BE2C (cell line): ENCODE data around the gene SIAH1.
"Not testable (repeated sequence)": the region's sequence is repeated elsewhere in the genome, so short reads cannot be mapped to it uniquely, and the experiment has no call there.

ENCODE experiments used
- DNase-seq: peaks from one replicate; pipeline ENCODE4 v3.0.0-alpha.2; 2020
- H3K27me3 ChIP-seq: fragments of 250-450 bp; sonication (Bioruptor Pico); 2 replicates; pipeline ENCODE4 v1.5.1; 2020; ENCODE audit warnings: mild to moderate bottlenecking
- H3K36me3 ChIP-seq: fragments of 250-450 bp; sonication (Bioruptor Pico); 2 replicates; pipeline ENCODE4 v1.5.1; 2020; ENCODE audit warnings: mild to moderate bottlenecking
- H3K4me1 ChIP-seq: fragments of 250-450 bp; sonication (Bioruptor Pico); 2 replicates; pipeline ENCODE4 v1.5.1; 2020
- H3K4me3 ChIP-seq: 2 replicates; pipeline ENCODE4 v1.5.1; 2011; ENCODE audit warnings: low read depth, low read length
- H3K9me3 ChIP-seq: fragments of 250-450 bp; sonication (Bioruptor Pico); 2 replicates; pipeline ENCODE4 v1.5.1; 2020
- TF ChIP-seq, protein P1 (sequence below): IDR thresholded peaks from 2 replicates; pipeline ENCODE4 v1.5.1; 2012; ENCODE audit warnings: mild to moderate bottlenecking, low read depth, low read length

Gene SIAH1

GRCh38 chr16:48356633-48357376 lies 28.4 kb downstream of the SIAH1 start:
- TF ChIP-seq, protein P1, sequence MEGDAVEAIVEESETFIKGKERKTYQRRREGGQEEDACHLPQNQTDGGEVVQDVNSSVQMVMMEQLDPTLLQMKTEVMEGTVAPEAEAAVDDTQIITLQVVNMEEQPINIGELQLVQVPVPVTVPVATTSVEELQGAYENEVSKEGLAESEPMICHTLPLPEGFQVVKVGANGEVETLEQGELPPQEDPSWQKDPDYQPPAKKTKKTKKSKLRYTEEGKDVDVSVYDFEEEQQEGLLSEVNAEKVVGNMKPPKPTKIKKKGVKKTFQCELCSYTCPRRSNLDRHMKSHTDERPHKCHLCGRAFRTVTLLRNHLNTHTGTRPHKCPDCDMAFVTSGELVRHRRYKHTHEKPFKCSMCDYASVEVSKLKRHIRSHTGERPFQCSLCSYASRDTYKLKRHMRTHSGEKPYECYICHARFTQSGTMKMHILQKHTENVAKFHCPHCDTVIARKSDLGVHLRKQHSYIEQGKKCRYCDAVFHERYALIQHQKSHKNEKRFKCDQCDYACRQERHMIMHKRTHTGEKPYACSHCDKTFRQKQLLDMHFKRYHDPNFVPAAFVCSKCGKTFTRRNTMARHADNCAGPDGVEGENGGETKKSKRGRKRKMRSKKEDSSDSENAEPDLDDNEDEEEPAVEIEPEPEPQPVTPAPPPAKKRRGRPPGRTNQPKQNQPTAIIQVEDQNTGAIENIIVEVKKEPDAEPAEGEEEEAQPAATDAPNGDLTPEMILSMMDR: no peak

GRCh38 chr16:48354877-48355855 lies 30.0 kb downstream of the SIAH1 start:
- no peaks in the 10 kb centered on the region for H3K9me3 ChIP-seq
- H3K4me3 ChIP-seq: no peak overlapping the region
- no peak for DNase-seq
- peaks cover 56% of the 10 kb centered on the region for H3K36me3 ChIP-seq
- no peaks in the 10 kb centered on the region for H3K4me1 ChIP-seq
- TF ChIP-seq, protein P1: no peak
- H3K27me3 ChIP-seq: no peaks in the 10 kb centered on the region

More at GRCh38 chr16:48356633-48357376, 28.4 kb downstream of the SIAH1 start:
- DNase-seq: no peak
- no peak overlapping the region for H3K4me3 ChIP-seq
- H3K9me3 ChIP-seq: no peaks in the 10 kb centered on the region
- no peaks in the 10 kb centered on the region for H3K27me3 ChIP-seq
- peaks cover 41% of the 10 kb centered on the region for H3K36me3 ChIP-seq
- no peaks in the 10 kb centered on the region for H3K4me1 ChIP-seq

DNA sequence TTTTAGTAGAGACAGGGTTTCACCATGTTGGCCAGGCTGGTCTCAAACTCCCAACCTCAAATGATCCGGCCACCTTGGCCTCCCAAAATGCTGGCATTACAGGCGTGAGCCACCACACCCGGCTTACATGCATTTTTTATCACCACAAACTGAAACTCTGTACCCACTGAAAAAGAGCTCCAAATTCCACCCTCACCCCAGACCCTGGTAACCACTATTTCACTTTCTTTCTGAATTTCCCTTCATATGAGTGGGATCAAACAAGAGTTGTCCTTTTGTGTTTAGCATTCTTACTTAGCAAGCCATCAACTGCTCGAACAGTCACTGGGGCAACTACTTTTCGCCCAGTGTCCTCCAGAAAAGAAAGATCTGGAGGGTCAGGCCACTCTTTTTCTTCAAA lies 30.8 kb downstream of the SIAH1 start:
- not testable (repeated sequence) for H3K4me3 ChIP-seq, H3K4me1 ChIP-seq, H3K27me3 ChIP-seq, DNase-seq, H3K9me3 ChIP-seq
- H3K36me3 ChIP-seq: peaks cover 61% of the 10 kb centered on the region

- TF ChIP-seq, protein P1: peak; percentile 99
- no peaks in the 10 kb centered on the region for H3K4me1 ChIP-seq
- no peaks in the 10 kb centered on the region for H3K9me3 ChIP-seq
- no peaks in the 10 kb centered on the region for H3K27me3 ChIP-seq
- peaks cover 59% of the 10 kb centered on the region for H3K36me3 ChIP-seq
- no peak overlapping the region for H3K4me3 ChIP-seq
- peak; percentile 70 for DNase-seq
Measured at GRCh38 chr16:48353565-48354163, 31.5 kb downstream of the SIAH1 start.

DNA sequence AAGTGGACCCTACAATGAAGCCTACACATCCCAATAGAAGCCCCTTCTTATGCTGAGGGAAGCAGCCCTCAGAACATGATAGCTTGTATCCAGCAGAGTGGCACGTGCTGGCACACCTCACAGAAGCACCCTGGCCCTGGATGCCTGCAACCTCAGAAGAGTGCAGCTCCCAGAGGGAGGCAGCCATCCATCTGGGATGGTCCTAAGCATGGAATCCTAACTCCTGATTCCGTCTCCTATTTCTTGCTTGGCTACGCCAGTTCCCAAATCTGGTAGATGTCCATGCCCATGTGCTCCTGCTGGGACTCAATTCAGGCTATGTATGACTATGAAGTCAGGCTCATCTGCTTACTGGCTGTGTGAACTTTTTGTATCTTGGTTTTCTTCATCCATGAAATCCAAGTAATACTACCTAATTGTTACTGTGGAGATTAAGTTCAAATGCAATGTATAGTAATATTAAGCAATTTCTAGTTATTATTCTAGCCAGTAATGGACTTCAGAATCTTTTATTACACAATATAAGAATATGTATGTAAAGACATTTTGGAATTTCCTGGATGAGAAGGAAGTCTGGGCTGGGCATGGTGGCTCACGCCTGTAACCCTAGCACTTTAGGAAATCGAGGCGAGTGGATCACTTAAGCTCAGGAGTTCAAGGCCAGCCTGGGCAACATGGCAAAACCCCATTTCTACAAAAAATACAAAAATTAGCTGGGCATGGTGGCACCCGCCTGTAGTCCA lies 32.4 kb downstream of the SIAH1 start:
- TF ChIP-seq, protein P1: no peak
- no peak for DNase-seq
- peaks cover 58% of the 10 kb centered on the region for H3K36me3 ChIP-seq
- H3K27me3 ChIP-seq: no peaks in the 10 kb centered on the region
- no peaks in the 10 kb centered on the region for H3K9me3 ChIP-seq
- no peaks in the 10 kb centered on the region for H3K4me1 ChIP-seq
- H3K4me3 ChIP-seq: no peak overlapping the region

DNA sequence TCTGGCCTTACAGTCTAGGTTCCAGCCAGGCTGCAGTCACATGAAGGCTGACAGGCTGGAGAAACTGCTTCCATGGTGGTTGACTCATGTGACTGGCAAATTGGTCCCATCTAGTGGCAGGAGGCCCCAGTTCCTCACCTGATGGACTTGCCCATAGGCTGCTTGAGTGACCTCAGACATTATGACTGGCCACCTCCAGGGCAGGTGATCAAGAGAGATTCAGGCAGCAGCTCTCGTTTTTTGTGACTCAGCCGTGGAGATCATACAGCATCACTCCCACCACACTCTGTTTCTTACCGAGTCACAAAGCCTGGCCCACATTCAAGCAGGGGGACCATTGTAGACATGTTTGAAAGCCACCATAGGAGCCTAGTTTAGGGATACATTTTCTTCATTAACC lies 34.5 kb downstream of the SIAH1 start:
- H3K4me1 ChIP-seq: no peaks in the 10 kb centered on the region
- no peak for DNase-seq
- H3K9me3 ChIP-seq: no peaks in the 10 kb centered on the region
- H3K4me3 ChIP-seq: no peak overlapping the region
- no peaks in the 10 kb centered on the region for H3K27me3 ChIP-seq
- TF ChIP-seq, protein P1: no peak
- H3K36me3 ChIP-seq: peaks cover 64% of the 10 kb centered on the region
